ENCODE measurements around the gene CDT1. TPM values are rescaled to one million over a fixed set of nuclear protein-coding genes. Genes with fewer than 3 reads are reported as not detected.

Gene CDT1
- total RNA-seq, 4 donors from 2014 or later: 0.17 to 1.4 (median 0.34) TPM; not detected in 1

GRCh38 chr16:88838566-88838965, 35.0 kb downstream of the CDT1 start:
- Histone ChIP-seq H3K27ac (replicated peaks in 1 of 4) (no peak overlapping the region), H3K9me3 (no peaks in the 10 kb centered on the region), H3K4me1 (no peaks in the 10 kb centered on the region), H3K36me3 (peaks cover 24 to 81% (median 63%) of the 10 kb centered on the region in 4 donors), H3K27me3 (no peaks in the 10 kb centered on the region), H3K4me3 (no peak overlapping the region)
- intact Hi-C loops (cut with DNase I): no loop called here
- DNase-seq (ENCODE audit: extremely low spot score): no peak
- 85% methylated on average over 19 of the region's 19 CpGs for WGBS
- TF ChIP-seq POLR2AphosphoS5 (IDR thresholded peaks at IDR 0.05) (no peak), CTCF (IDR thresholded peaks at IDR 0.05) (no peak), EP300 (IDR thresholded peaks at IDR 0.05) (no peak), POLR2A (IDR thresholded peaks at IDR 0.05; ENCODE audit: low read depth) (no peak)

- no peak for DNase-seq (ENCODE audit: extremely low spot score)
- H3K4me3 ChIP-seq: no peak overlapping the region
- no peak for TF ChIP-seq POLR2A (IDR thresholded peaks at IDR 0.05; ENCODE audit: low read depth)
- no peak for TF ChIP-seq CTCF (IDR thresholded peaks at IDR 0.05)
- TF ChIP-seq POLR2AphosphoS5 (IDR thresholded peaks at IDR 0.05): no peak
- no peak for TF ChIP-seq EP300 (IDR thresholded peaks at IDR 0.05)
- no peaks in the 10 kb centered on the region for H3K27me3 ChIP-seq
- intact Hi-C loops (cut with DNase I): no loop called here
- WGBS: 90% methylated on average over 28 of the region's 39 CpGs
- H3K4me1 ChIP-seq: no peaks in the 10 kb centered on the region
- peaks cover 24 to 83% (median 63%) of the 10 kb centered on the region in 4 donors for H3K36me3 ChIP-seq
- no peaks in the 10 kb centered on the region for H3K9me3 ChIP-seq
- H3K27ac ChIP-seq (replicated peaks in 1 of 4): no peak overlapping the region
Observed at GRCh38 chr16:88839026-88839529, 35.5 kb downstream of the CDT1 start.

GRCh38 chr16:88839745-88840599, 36.4 kb downstream of the CDT1 start:
- TF ChIP-seq CTCF (IDR thresholded peaks at IDR 0.05): no peak
- TF ChIP-seq POLR2AphosphoS5 (IDR thresholded peaks at IDR 0.05): no peak
- no peak for TF ChIP-seq EP300 (IDR thresholded peaks at IDR 0.05)
- no peak for TF ChIP-seq POLR2A (IDR thresholded peaks at IDR 0.05; ENCODE audit: low read depth)
- WGBS: 92% methylated on average over 22 of the region's 24 CpGs

GRCh38 chr16:88840600-88841215, 37.1 kb downstream of the CDT1 start:
- no peaks in the 10 kb centered on the region for H3K9me3 ChIP-seq
- H3K27ac ChIP-seq (replicated peaks in 1 of 4): no peak overlapping the region
- intact Hi-C loops (cut with DNase I): no loop called here
- 96% methylated on average over 17 of the region's 30 CpGs for WGBS
- H3K27me3 ChIP-seq: no peaks in the 10 kb centered on the region
- no peak overlapping the region for H3K4me3 ChIP-seq
- peaks cover 24 to 71% (median 52%) of the 10 kb centered on the region in 4 donors for H3K36me3 ChIP-seq
- DNase-seq (ENCODE audit: extremely low spot score): no peak
- H3K4me1 ChIP-seq: no peaks in the 10 kb centered on the region
- no peak for TF ChIP-seq POLR2AphosphoS5 (IDR thresholded peaks at IDR 0.05)

More at GRCh38 chr16:88839745-88840599, 36.4 kb downstream of the CDT1 start:
- H3K36me3 ChIP-seq: peaks cover 24 to 78% (median 59%) of the 10 kb centered on the region in 4 donors
- no peak for DNase-seq (ENCODE audit: extremely low spot score)
- intact Hi-C loops (cut with DNase I): no loop called here
- no peaks in the 10 kb centered on the region for H3K4me1 ChIP-seq
- H3K4me3 ChIP-seq: no peak overlapping the region
- H3K27ac ChIP-seq (replicated peaks in 1 of 4): no peak overlapping the region
- H3K27me3 ChIP-seq: no peaks in the 10 kb centered on the region
- no peaks in the 10 kb centered on the region for H3K9me3 ChIP-seq

Data from esophagus muscularis mucosa (tissue), 4 donors.